NCI-H510A treated with DMSO at 0.1 percent for 48 hours (cell line): ENCODE results near the gene DUSP2.
"Not testable (repeated sequence)": the region's sequence is repeated elsewhere in the genome, so short reads cannot be mapped to it uniquely, and the experiment has no call there.

Source experiments
- DNase-seq: peaks from one replicate; lab custom pipeline; 2025; lab: John Stamatoyannopoulos, UW

The DUSP2 gene

DNA sequence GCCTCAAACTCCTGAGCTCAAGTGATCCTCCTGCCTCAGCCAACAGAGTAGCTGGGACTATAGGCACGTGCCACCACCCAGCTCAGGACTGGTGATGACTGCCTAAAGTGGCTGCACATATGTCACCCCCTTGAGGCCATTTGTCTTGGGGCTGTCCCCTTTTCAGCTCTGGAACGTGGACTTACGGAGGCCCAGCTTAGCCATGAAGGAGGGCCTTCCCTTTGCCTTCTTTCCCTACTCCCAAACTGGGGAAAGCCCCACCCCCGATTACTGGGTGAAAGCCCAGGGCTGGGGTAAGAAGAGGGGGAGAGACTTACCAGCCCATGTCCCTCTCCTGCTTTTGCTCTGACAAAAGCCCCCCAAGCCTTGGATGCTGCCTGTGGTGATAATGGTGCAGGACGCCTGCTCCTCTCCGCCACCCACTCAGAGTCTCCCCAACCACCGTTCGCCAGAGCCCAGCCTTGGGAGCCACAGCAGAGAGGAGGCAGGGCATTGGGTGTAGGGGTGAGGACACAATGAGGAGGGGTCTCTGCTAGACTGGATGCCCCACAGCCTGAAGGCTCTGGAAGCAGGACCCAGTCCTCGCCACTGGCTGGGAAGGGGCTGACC, 2.5 kb upstream of the DUSP2 start:
- DNase-seq: no peak

DNA sequence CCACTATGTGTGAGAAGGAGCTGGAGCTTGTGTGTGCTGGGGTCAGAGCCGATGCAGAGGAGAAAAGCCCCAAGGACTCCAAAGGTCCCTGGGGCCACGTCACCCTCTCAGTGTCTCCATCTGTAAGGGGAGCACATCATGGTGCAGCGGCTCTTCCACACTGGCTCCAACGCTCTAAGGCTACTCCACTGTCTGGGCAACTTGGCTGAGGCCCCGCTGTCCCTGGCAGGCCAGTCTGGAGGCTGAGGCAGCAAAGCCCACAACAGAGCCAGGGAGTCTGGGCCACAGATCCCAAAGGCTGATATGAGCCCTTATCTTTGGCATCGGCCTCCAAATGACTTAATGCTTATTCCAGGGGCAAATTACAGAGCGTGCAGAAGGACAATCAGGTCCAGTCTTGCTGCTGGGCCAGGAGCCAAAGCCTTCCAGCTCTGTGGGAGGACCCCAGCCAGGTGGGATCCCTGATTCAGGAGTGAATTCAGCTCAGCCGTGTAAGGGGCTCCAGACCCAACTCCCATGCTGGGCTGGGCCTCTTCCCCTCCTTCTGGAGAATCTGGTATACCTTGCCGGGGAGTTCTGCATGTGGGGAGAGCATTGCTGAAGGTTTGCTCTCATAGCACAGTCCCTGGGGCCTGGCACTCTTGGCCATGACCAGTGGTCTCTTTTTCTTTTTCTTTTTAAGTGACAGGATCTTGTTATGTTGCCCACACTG, 1.8 kb upstream of the DUSP2 start:
- no peak for DNase-seq

DNA sequence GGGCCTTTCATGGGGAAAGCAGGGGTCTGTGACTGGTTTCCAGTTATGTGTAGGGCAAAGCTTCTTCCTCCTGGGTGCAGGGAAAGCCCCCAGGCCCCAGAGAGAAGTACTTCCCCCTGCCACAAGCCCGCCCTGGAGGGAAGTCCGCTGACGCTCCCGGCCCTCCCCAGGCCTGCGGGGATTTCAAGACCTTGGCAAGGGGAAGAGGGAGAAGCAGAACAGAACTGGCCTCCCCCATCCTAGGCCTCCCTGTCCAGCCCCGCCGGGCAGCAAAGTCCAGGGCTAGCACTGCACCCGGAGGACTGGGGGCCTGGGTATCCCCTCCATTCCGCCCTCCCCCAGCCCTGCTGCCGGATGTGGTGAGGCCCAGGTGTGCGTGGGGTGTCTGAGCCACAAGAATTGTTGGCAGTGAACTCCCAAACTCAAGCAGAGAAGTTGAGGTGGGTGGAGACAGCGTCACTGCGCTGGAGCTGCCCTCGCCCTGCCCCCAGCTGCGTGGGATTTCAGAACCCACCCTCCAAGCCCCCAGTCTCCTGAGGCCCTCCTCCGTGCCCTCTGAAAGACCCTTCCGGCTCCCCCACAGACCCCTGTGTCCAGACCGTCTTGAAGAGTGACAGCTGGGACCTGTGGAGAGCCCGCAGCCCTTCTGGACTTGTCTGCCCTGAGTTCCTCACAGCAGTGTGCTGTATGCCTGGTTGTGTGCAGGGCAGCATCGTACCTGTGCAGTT, 1.1 kb upstream of the DUSP2 start:
- no peak for DNase-seq

DNA sequence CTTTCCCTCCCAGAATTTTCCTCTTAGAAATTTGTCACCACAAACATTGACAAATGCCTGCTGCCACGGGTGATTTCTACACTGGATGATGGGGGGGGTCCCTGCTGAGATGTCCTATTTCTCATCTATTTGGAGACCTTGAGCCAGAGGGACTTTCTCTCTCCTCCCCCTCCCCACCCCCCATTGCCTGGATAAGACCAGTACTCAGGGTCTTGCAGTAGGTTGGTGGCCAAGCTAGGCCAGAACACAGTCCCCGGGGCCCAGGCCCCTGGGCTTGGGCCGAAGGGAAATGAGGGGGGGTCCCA, 560 bp upstream of the DUSP2 start:
- no peak for DNase-seq

DNA sequence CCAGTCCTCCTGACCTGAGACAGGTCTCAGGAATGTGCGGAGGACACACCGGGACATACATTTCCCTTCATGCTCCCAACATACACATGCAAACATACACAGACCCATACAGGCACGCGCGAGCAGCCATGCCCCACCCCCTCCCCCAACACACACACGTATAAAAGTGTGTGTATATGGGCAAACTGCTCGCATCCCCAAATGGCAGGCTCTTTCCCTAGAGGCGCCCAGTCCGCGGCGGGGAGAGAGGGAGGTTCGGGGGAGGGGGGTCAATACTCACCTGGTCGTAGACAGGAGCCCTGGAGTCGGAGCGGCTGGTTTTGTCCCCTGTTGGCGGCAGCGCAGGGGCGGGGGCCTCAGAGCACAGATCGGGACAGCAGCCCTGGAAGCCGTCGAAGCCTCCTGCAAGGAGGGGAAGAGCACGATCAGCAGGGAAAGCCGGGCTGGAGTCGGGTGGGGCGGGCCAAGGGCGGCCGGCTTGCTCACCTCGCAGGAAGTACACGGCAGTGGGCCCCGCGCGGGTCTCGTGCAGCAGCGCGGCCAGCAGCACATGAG, 682 bp downstream of the DUSP2 start:
- peak; percentile 38 for DNase-seq

DNA sequence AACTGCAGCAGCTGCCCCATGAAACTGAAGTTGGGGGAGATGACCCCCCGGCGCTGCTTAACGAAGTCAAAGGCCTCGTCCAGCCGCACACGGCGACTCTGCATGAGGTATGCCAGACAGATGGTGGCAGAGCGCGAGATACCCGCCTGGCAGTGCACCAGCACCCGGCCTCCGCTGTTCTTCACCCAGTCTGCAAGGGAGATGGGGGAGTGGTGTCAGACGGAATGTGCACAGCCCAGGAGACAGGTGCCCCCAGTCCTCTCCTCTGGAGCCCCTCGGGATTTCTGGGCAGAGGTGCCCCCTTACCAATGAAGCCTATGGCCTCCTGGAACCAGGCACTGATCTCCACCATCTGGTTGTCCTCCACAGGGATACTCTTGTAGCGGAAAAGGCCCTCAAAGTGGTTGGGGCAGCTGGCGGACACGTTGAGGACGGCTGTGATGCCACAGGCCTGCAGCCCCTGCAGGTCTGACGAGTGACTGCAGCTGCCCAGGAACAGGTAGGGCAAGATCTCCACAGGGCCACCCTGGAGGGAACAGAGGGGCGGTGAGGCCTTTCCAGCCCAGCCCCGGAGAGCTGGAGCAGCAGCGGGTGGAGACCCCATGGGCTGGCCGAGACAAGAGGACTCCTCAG, 1.3 kb downstream of the DUSP2 start:
- peak; percentile 53 for DNase-seq

DNA sequence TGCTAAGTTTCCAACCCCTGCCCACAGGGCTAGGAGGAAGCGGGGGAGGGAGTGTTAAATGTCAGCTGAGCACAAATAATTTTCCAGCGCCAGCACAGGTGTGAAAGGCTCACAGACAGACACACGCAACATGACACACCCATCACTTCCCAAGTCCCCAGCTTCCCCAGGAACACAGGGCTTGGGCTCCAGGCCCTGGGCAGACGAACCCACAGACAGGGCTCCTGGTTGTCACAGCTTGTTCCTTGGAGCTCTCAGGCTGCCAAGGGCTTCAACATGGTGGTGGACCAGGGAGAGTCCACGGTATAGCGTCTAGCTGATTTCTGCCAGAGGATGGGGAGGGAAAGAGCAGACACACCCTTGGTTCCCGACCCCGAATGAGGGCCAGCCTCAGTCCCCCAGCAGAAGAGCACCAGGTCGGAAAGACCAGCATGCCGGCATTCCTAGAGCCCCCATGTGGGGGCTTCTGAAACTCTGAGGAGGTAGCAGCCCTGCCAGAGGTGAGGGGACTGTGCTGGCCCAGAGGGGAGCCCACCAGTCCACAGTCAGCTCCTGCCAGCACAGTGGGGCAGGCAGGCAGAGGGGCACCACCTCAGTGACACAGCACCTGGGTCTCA, 1.9 kb downstream of the DUSP2 start:
- DNase-seq: no peak

DNA sequence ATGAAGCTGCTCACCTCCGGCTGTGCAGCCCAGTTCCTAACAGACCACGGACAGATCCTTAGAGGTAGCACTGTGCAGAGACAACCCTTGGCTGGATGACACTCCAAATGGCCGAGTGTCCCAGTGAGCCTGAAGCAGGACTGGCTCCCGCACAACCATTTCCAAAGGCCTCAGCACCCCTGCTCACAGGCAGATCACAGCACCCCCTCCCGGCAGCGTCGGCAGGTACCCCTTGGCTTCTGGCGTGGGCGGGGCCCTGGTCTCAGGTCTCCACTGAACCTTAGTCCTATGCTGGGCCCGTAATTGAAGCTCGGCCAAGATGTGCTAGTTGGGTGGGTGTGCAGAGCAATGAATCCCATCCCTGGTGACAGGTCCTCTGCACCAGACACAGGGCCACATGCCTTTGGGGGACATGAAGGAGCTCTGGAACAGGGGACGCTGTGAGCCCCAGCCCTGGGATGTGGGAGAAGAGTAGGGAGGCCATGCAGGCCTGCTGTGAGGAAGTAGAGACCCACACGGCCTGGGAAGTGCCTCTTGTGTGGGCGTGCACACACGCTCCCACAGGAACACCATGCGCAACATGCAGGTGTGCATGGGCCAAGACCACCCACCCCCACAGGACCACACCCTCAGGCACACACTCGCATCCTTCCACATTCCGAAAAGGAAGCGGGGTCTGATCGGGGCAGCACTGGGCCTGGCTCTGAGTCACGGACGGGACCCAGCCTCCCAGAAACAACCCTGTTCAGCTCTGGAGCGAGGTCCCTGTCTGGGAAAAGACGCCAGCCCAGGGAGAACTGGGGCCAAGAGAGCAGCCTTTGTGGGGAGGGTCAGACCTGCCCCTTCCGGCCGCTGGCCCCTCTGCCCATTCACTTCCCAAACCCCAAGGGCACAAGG, 2.8 kb downstream of the DUSP2 start:
- DNase-seq: no peak

DNA sequence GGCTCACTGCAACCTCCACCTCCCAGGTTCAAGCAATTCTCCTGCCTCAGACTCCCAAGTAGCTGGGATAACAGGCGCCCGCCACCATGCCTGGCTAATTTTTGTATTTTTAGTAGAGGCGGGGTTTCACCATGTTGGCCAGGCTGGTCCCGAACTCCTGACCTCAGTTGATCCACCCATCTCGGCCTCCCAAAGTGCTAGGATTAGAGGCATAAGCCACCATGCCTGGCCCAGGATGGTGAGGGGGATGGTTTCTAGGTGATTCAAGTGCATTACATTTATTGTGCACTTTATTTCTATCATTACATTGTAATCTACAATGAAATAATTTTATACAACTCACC, 3.6 kb downstream of the DUSP2 start:
- not testable (repeated sequence) for DNase-seq

DNA sequence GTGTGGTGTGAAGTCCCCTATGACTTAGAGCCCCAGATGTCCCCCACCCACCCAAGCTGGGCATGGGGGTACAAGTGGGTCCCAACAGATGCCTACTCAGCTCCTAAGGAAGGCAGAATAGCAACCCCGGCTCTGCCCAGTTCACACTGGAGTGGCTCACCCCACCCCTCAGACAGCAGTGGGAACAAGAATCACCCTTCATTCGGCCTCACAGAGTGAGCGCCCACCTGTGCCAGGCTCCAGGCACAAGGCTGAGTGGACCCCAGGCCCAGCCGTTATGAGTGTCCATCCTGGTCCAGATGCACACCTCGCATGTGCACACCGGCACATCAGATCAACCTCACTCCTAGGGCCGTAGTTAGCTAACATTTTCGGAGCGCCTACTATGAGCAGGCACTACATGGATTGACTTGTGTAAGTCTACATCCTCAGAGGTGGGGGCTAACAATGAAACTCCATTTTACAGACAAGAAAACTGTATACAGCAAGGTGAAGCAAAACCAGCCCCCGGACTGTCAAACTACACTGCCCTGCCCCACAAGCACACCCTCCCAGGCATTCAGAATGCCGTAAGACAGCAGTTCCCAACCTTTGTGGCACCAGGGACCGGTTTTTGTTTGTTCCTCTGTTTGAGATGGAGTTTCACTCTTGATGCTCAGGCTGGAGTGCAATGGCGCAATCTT, 4.2 kb downstream of the DUSP2 start:
- no peak for DNase-seq

DNA sequence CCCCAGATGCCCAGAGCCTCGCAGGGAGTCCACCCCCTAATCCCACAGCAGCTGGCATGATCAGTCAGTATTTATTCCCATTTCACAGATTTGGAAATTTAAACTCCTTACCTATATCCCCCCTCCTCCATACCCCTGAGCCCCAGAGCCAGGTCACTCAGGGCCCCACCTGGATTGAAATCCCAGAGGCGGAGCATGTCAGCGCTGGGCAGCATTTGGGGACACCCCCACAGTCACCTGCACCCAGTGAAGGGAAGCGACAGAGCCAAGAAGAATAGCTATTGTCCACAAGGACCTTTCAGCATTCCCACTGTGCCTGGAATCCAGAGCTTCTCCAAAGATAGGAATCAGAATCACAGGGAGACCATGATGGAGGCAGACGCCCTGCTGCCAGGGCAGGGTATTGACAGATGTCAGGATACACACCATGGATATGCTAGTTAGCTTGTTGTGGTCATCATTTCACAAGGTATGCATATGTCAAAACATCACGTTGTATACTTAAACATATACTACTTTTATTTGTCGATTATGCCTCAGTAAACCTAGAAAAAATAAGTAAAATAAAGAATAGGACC, 6.0 kb downstream of the DUSP2 start:
- no peak for DNase-seq

DNA sequence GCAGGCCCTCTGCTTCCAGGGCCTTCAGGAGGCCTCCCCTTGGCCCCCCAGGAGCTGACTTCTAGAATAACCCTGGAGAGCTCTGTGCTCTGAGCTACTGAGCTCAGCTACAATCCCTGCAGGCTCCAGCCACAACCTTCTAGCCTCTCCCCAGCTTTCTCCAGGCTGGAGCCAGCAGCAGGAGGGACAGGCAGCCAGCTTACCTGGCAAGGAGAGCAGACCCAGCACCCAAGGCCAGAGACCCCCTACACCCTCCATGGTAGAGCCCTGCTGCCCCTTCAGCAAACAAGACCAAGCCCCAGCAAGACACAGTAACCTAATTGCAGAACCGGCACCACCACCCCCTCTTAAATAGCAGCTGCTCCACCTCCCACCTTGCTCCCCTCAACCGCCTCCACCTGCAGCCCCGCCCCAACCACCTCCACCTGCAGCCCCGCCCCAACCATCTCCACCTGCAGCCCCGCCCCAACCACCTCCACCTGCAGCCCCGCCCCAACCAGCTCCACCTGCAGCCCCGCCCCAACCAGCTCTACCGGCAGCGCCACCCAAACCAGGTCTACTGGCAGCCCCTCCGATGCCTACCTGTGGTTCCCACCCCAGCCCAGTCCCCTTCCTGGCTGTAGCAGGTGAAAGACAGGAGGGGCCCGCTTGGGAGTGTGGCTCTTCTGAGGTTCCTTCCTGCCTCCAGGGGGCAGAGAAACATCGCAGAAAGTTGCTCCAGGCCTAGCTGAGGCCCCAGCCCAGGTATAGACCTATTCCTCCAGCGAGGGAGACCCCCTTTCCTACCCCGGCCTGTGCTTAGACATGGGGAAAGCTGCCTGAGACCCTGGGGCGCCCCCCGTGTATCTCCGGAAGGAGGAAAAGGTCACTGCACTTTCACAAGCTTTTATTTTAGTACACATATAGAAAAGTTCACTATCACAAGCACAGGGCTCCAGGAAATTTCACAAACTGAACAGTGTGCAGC, 6.8 kb downstream of the DUSP2 start, which contains the start of gene ASTL:
Gene ASTL (minus strand): TSS at position 324 of the 967 bp plus-strand sequence. CDS start 66 bp downstream, at position 258.
- DNase-seq: peak; percentile 40

DNA sequence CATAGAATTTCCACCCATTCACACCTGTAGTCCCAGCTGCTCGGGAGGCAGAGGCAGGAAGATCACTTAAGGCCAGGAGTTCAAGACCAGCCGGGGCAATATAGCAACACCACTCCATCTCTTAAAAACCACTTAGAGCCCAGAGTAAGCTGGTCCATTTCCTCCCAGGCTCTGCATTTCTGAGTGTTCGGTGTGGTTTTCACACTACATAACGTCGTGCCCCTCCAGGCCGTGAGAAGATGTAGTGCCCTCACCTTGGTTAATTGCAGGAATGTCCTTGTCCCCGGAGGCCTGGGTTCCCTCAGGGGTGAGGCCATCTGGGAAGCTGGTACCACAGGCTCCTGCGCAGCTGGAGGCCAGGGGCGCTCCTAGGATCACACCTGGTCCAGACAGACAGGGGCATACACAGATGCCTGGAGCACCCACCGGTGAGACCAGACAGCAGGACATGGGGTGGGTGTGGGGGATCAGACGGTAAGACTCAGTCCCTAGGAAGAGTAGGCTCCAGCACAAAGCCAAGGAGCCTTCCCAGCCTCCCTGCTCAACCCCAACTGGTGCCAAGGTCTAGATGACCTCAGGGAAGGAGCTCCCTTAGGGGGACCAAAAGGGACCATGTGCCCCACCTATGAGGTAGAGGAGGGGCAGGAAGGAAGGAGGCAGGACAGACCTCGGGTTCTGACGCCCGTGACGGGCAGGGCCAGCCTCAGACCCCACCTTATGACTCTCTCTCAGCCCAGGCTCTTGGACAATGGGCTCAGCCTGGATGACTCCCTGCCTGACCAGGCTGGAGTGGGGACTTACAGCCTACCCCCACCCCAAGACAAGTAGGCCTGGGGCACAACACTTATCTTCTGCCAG, 7.7 kb downstream of the DUSP2 start:
- no peak for DNase-seq

DNA sequence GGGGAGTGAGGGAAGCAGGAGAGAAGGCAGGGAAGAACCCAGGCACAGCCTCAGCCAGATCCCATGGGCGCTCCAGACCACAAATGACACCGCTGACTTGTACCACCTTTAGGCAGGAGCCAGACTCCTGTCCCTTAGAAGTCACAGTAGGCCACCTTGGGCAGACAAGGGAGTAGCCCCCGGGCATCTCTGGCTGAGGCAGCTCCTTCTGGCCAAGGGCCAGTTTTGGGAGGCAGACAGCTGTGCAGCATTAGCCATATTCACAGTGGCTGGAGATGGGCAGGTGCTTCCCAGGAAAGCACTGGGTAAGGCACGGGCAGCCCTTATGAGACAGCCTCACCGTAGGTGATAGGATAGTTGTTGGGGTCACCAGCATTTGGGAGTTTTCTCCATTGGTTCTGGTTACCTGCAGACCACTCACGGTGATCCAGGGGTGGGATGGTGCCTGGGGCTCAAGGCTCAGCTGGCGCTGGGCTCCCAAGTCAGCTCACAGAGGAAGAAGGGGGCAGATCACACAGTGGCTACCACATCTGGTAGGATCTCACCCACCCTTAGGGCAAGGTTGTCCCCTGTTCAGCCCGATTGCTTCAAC, 9.0 kb downstream of the DUSP2 start:
- no peak for DNase-seq

DNA sequence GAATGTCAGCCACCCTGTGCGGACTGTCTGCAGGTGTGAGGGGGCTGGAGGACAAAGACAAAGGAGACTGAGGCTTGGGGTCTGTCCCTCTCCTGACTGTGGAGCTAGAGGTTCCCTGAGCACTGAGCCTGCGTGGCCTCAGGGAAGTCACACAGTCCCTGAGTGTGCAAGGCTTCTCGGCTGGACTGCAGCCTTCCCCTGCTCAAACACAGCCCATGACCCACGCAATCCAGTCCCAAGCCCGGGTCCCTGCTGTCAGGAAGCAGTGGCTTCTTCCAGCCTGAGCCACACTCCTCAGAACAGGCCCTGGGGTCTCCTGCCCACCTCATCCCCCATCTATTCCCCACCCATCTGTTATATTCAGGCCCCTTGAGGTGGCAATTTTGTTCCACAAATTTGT, 9.6 kb downstream of the DUSP2 start:
- DNase-seq: no peak

DNA sequence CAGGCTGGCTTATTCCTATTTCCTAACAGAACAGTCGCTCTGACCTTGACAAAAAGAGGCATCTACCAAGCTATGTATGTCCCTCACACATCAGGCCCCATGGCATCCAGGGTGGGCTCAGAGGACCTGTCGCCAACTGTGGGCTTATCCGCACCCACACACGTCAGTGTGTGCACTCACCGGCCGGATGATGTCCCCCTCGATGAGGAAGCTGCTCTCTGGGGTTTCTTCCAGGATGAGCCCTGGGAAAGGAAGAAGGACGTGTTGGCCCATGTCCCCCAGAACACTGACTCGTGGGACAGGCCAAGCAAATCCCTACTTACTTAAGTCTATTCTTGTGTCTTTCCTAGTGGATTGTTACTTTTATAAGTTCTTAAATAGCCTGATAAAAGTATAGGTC, 10.1 kb downstream of the DUSP2 start:
- no peak for DNase-seq

DNA sequence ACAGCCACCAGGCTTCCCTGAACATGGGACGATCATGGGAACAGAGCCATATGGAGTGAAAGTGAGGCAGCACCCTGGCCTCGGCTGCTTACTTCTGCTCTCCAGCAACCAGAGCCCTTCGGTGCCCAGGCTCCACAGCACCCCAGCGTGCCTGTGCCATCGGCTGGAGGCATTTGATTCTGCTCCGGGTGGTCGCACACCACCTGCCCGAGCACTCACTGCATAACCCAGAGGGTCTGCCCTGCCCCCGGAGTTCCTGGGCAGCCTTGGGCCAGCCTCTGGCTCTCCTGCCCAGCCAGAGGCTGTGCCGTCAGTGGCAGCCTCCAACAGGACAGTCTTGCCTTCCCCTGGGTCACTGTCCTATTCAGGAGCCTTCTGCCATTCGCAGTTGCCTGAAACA, 10.8 kb downstream of the DUSP2 start:
- DNase-seq: no peak
